CD4-positive, alpha-beta T cell (primary cell): ENCODE results near the gene PRKAR2B. TPM values are rescaled to one million over a fixed set of nuclear protein-coding genes. Genes with fewer than 3 reads are reported as not detected.

Experiments
- ATAC-seq: fragments of 200-7000 bp; cut with Tn5 transposase; one replicate; pipeline ENCODE4 v1.10.0; 2022; ENCODE audit warnings: mild to moderate bottlenecking; ENCODE audit not compliant: poor library complexity
- CTCF ChIA-PET: fragments of 350-600 bp; sonication (Branson Sonifier 250); formaldehyde crosslinking; loops from one replicate; lab custom pipeline; 2021; ENCODE audit warnings: antibody characterized with exemption, inconsistent platforms; lab: Charles Lee
- POLR2A ChIA-PET: fragments of 350-600 bp; sonication (Branson Sonifier 250); formaldehyde crosslinking; loops from one replicate; lab custom pipeline; 2021; ENCODE audit warnings: antibody characterized with exemption, inconsistent platforms; lab: Charles Lee
- DNase-seq, 14 experiments: peaks; one replicate each; pipeline ENCODE4 v3.0.0-alpha.2; 2013 to 2020; ENCODE audit warnings: mixed read lengths in 2 of 14
- H3K27ac ChIP-seq, 2 donors: one replicate each; pipeline versions ENCODE4 v1.5.1 to v1.7.0; 2013; ENCODE audit warnings: low read length in 2 of 2, low read depth in 1 of 2, mild to moderate bottlenecking in 1 of 2
- H3K27me3 ChIP-seq, 2 experiments: 1 replicate in 1 of 2; 2 replicates in 1 of 2; pipeline versions ENCODE4 v1.6.1 to v1.7.0; 2013; ENCODE audit warnings: low read length in 2 of 2, control low read depth in 1 of 2, mild to moderate bottlenecking in 1 of 2, moderate library complexity in 1 of 2; ENCODE audit not compliant: insufficient read depth in 2 of 2, control insufficient read depth in 1 of 2
- H3K36me3 ChIP-seq: one replicate; pipeline ENCODE4 v1.6.1; 2013; ENCODE audit warnings: low read length, control low read depth; ENCODE audit not compliant: insufficient read depth
- H3K4me1 ChIP-seq: one replicate; pipeline ENCODE4 v1.6.1; 2013; ENCODE audit warnings: low read length, control low read depth; ENCODE audit not compliant: insufficient read depth
- H3K4me3 ChIP-seq: one replicate; pipeline ENCODE4 v1.5.1; 2013; ENCODE audit warnings: mild to moderate bottlenecking, low read length, moderate library complexity
- H3K9me3 ChIP-seq, 2 experiments: 1 replicate in 1 of 2; 2 replicates in 1 of 2; pipeline versions ENCODE4 v1.6.1 to v1.7.0; 2013; ENCODE audit warnings: low read length in 2 of 2, mild to moderate bottlenecking in 2 of 2, control low read depth in 1 of 2, moderate library complexity in 1 of 2; ENCODE audit not compliant: control insufficient read depth in 1 of 2, insufficient read depth in 1 of 2
- H3K27ac Mint-ChIP-seq: one replicate; pipeline ENCODE4 v1.8.0; 2020; ENCODE audit warnings: mixed read lengths
- H3K27me3 Mint-ChIP-seq: one replicate; pipeline ENCODE4 v1.8.0; 2021; ENCODE audit warnings: mixed read lengths
- H3K36me3 Mint-ChIP-seq: one replicate; pipeline ENCODE4 v1.8.0; 2021; ENCODE audit warnings: low read depth, mixed read lengths
- H3K4me1 Mint-ChIP-seq: one replicate; pipeline ENCODE4 v1.8.0; 2021; ENCODE audit warnings: low read depth, mixed read lengths
- H3K4me3 Mint-ChIP-seq: one replicate; pipeline ENCODE4 v1.8.0; 2020; ENCODE audit warnings: mild to moderate bottlenecking, mixed read lengths
- H3K9me3 Mint-ChIP-seq: one replicate; pipeline ENCODE4 v1.8.0; 2020; ENCODE audit warnings: mixed read lengths
- intact Hi-C, 2 experiments: fragments of 100-400 bp; cut with DNase I in 1 of 2; cut with micrococcal nuclease in 1 of 2; formaldehyde crosslinking; loops; one replicate each; pipeline versions ENCODE4 v1.15.1 to v1.9.0; 2023 to 2025; cut with DNase I, micrococcal nuclease
- total RNA-seq, 174 experiments: library from RNA in 2 of 174; stranded (reverse) in 2 of 174; gene quantifications; one replicate each; pipeline ENCODE4 v1.2.3 and lab custom pipeline; 2021 to 2026
- TF ChIP-seq, protein P1 (sequence below): fragments of 200-600 bp; IDR thresholded peaks from one replicate; pipeline ENCODE4 v1.8.0; 2022; ENCODE audit warnings: antibody characterized with exemption, mild to moderate bottlenecking

Gene PRKAR2B
- total RNA-seq, 2 experiments from 2014 or later: 0.41 to 0.42 TPM

GRCh38 chr7:107079212-107079940 is 34.9 kb downstream of the PRKAR2B start:
- DNase-seq (no peak), ATAC-seq (no peak)
- Mint-ChIP-seq H3K4me3 (no peak overlapping the region), H3K9me3 (no peaks in the 10 kb centered on the region), H3K27ac (no peak overlapping the region), H3K4me1 (no peaks in the 10 kb centered on the region), H3K36me3 (no peaks in the 10 kb centered on the region), H3K27me3 (no peaks in the 10 kb centered on the region)
- POLR2A ChIA-PET: no interaction called here
- Histone ChIP-seq H3K4me1 (no peaks in the 10 kb centered on the region), H3K4me3 (no peak overlapping the region), H3K9me3 (no peaks in the 10 kb centered on the region), H3K36me3 (no peaks in the 10 kb centered on the region), H3K27ac (no peak overlapping the region), H3K27me3 (no peaks in the 10 kb centered on the region)
- intact Hi-C loops: no loop called here
- CTCF ChIA-PET: no interaction called here
- TF ChIP-seq, protein P1, sequence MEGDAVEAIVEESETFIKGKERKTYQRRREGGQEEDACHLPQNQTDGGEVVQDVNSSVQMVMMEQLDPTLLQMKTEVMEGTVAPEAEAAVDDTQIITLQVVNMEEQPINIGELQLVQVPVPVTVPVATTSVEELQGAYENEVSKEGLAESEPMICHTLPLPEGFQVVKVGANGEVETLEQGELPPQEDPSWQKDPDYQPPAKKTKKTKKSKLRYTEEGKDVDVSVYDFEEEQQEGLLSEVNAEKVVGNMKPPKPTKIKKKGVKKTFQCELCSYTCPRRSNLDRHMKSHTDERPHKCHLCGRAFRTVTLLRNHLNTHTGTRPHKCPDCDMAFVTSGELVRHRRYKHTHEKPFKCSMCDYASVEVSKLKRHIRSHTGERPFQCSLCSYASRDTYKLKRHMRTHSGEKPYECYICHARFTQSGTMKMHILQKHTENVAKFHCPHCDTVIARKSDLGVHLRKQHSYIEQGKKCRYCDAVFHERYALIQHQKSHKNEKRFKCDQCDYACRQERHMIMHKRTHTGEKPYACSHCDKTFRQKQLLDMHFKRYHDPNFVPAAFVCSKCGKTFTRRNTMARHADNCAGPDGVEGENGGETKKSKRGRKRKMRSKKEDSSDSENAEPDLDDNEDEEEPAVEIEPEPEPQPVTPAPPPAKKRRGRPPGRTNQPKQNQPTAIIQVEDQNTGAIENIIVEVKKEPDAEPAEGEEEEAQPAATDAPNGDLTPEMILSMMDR: no peak

DNA sequence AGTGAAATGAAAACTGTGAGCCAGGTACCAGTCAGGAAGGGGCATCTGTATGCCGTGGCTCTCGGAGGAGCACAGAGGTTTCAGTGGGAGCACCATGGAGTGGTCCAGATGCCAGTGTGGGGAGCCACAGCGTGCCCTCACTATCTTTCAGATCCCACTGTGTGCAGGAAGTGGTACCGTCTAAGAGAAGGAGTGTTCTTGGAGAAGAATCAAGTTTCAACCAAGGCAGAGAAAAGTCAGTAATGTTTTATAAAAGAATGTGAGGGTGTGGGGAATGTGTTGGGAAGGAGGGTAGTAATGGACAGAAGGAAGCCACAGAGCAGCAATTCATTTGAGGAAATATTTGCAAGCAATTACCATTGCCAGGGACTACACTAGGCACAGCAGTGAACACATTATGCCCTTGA is 35.6 kb downstream of the PRKAR2B start:
- intact Hi-C loops: no loop called here
- Mint-ChIP-seq H3K27ac (no peak overlapping the region), H3K36me3 (no peaks in the 10 kb centered on the region), H3K9me3 (no peaks in the 10 kb centered on the region), H3K27me3 (no peaks in the 10 kb centered on the region), H3K4me1 (no peaks in the 10 kb centered on the region), H3K4me3 (no peak overlapping the region)
- H3K4me3 ChIP-seq: no peak overlapping the region
- no peak overlapping the region for H3K27ac ChIP-seq
- H3K4me1 ChIP-seq: no peaks in the 10 kb centered on the region
- no peaks in the 10 kb centered on the region for H3K36me3 ChIP-seq
- ChIA-PET CTCF (interaction anchor here (1.3 kb wide), 1 partner anchor 11 kb away, joined by 3 read pairs; no protein-coding TSS in a partner anchor), POLR2A (no interaction called here)
- no peaks in the 10 kb centered on the region for H3K9me3 ChIP-seq
- DNase-seq: no peak
- TF ChIP-seq, protein P1: no peak
- no peak for ATAC-seq
- no peaks in the 10 kb centered on the region for H3K27me3 ChIP-seq

DNA sequence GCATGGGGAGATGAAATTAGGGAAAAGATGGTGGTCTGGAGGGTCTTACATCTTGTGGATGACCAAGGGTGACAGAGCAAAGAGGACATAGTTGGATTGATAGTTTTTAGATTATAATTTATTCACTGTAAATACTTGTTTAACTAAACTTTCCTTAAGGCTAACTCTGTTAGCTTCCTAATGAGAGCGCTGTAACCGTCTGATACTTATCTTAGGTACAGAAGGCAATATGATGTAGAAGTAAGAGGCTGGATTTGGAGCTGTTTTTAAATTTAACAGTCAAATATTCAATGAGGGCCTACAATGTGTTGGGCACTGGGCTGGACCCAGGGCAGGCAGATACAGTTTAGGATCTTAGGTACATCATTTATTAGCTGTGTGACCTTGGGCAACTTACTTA is 36.0 kb downstream of the PRKAR2B start:
- no peak overlapping the region for H3K27ac ChIP-seq
- ATAC-seq: no peak
- DNase-seq: no peak
- intact Hi-C loops: no loop called here
- H3K9me3 Mint-ChIP-seq: no peaks in the 10 kb centered on the region
- no peak overlapping the region for H3K4me3 ChIP-seq
- no peaks in the 10 kb centered on the region for H3K4me1 ChIP-seq
- no peaks in the 10 kb centered on the region for H3K36me3 Mint-ChIP-seq
- ChIA-PET POLR2A (no interaction called here), CTCF (interaction anchor here (1.3 kb wide), 1 partner anchor 10 kb away, joined by 3 read pairs; no protein-coding TSS in a partner anchor)
- no peaks in the 10 kb centered on the region for H3K4me1 Mint-ChIP-seq
- no peaks in the 10 kb centered on the region for H3K27me3 ChIP-seq
- H3K9me3 ChIP-seq: no peaks in the 10 kb centered on the region
- H3K27ac Mint-ChIP-seq: no peak overlapping the region
- no peaks in the 10 kb centered on the region for H3K36me3 ChIP-seq
- TF ChIP-seq, protein P1: no peak
- H3K4me3 Mint-ChIP-seq: no peak overlapping the region
- H3K27me3 Mint-ChIP-seq: no peaks in the 10 kb centered on the region
